ENCODE results near the gene RREB1.

The RREB1 gene

GRCh38 chr6:7122684-7123083, 14.9 kb downstream of the RREB1 start:
- DNase-seq (ENCODE audit: low read depth in 2 of 2), result no peak

GRCh38 chr6:7124114-7124513, 16.4 kb downstream of the RREB1 start:
- DNase-seq (ENCODE audit: low read depth in 2 of 2), result no peak

GRCh38 chr6:7124636-7125035, 16.9 kb downstream of the RREB1 start:
- DNase-seq (ENCODE audit: low read depth in 2 of 2), result no peak

- no peak for DNase-seq (ENCODE audit: low read depth in 2 of 2)
Observed at GRCh38 chr6:7125290-7125689, 17.5 kb downstream of the RREB1 start.

- DNase-seq (ENCODE audit: low read depth in 2 of 2), result no peak
Observed at GRCh38 chr6:7126754-7127153, 19.0 kb downstream of the RREB1 start.

GRCh38 chr6:7127680-7128079, 19.9 kb downstream of the RREB1 start:
- DNase-seq (ENCODE audit: low read depth in 2 of 2), result no peak

GRCh38 chr6:7129360-7129759, 21.6 kb downstream of the RREB1 start:
- DNase-seq (ENCODE audit: low read depth in 2 of 2), result no peak

GRCh38 chr6:7129784-7130569, 22.2 kb downstream of the RREB1 start:
- DNase-seq (ENCODE audit: low read depth in 2 of 2), result no peak

- DNase-seq (ENCODE audit: low read depth in 2 of 2), result no peak
Observed at GRCh38 chr6:7131390-7131789, 23.6 kb downstream of the RREB1 start.

- no peak for DNase-seq (ENCODE audit: low read depth in 2 of 2)
Observed at GRCh38 chr6:7132398-7133035, 24.8 kb downstream of the RREB1 start.

GRCh38 chr6:7134999-7135745, 27.4 kb downstream of the RREB1 start:
- DNase-seq (ENCODE audit: low read depth in 2 of 2), result no peak

GRCh38 chr6:7135755-7136154, 28.0 kb downstream of the RREB1 start:
- DNase-seq (ENCODE audit: low read depth in 2 of 2), result no peak

GRCh38 chr6:7136859-7137334, 29.1 kb downstream of the RREB1 start:
- no peak for DNase-seq (ENCODE audit: low read depth in 2 of 2)

GRCh38 chr6:7137335-7138045, 29.7 kb downstream of the RREB1 start:
- peak in 1 of 2 donors; percentile 43 for DNase-seq (ENCODE audit: low read depth in 2 of 2)

GRCh38 chr6:7138046-7138531, 30.3 kb downstream of the RREB1 start:
- no peak for DNase-seq (ENCODE audit: low read depth in 2 of 2)

- no peak for DNase-seq (ENCODE audit: low read depth in 2 of 2)
Observed at GRCh38 chr6:7138921-7139358, 31.2 kb downstream of the RREB1 start.

GRCh38 chr6:7139835-7140470, 32.2 kb downstream of the RREB1 start:
- no peak for DNase-seq (ENCODE audit: low read depth in 2 of 2)

- DNase-seq (ENCODE audit: low read depth in 2 of 2), result peak; percentile 53 to 69
Observed at GRCh38 chr6:7140631-7141378, 33.0 kb downstream of the RREB1 start.

- DNase-seq (ENCODE audit: low read depth in 2 of 2), result no peak
Observed at GRCh38 chr6:7142228-7142801, 34.6 kb downstream of the RREB1 start.

- no peak for DNase-seq (ENCODE audit: low read depth in 2 of 2)
Observed at GRCh38 chr6:7142918-7143475, 35.2 kb downstream of the RREB1 start.
